Left renal cortex interstitium (tissue), 4 donors: ENCODE data around the gene M1AP. TPM values are rescaled to one million over a fixed set of nuclear protein-coding genes. Genes with fewer than 3 reads are reported as not detected.
"Not testable (repeated sequence)": the region's sequence is repeated elsewhere in the genome, so short reads cannot be mapped to it uniquely, and the experiment has no call there.

Experiments
- DNase-seq, 4 donors: peaks; one replicate each; pipeline ENCODE4 v3.0.0-alpha.2; 2013; ENCODE audit warnings: low read depth in 4 of 4, low spot score in 2 of 4, missing footprints in 1 of 4
- polyA plus RNA-seq, 4 donors: library from polyadenylated mRNA; unstranded; fragments of 120-200 nt; gene quantifications; one replicate each; pipeline ENCODE4 v1.2.1, GENCODE V29; 2013; ENCODE audit not compliant: insufficient read length in 4 of 4

The M1AP gene
- polyA plus RNA-seq, 4 donors: 0.43 to 1.5 (median 0.98) TPM

DNA sequence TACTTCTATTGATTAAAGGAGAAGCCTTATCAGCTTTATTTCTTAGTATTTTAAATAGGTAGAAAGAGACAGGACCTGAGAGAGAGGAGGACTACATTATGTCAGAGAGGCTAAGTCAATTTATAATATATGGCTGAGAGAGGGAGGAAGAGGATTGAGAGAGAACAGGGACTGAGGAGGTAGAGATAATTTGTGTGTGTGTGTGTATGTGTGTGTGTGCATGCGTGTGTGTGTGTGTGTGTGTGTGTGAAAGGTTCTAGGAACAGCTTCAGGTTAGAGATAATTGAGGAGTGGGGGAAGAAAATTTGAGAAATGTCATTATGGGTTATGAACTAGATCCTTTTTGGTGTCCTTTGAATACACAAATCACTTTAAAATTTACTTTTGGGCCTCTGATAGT lies 78.4 kb downstream of the M1AP start:
- no peak for DNase-seq

DNA sequence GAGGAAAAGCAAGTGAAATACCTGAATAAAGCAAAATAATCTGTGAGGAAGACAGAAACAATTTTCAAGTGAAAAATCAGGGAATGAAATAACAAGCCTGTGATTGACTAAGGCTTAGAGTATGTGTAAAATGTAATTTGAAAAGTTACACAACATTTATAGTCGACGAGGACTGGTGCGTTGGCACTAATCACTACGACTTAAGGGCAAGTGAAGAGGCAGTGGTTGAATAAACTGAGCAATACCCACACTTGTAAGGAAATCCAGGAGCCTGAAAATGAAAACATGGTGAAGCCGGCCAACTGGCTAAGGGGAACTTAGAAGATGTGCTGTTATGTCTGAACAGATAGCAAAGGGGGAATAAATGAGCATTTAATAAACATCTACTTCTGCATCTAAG lies 80.2 kb downstream of the M1AP start:
- DNase-seq: no peak

DNA sequence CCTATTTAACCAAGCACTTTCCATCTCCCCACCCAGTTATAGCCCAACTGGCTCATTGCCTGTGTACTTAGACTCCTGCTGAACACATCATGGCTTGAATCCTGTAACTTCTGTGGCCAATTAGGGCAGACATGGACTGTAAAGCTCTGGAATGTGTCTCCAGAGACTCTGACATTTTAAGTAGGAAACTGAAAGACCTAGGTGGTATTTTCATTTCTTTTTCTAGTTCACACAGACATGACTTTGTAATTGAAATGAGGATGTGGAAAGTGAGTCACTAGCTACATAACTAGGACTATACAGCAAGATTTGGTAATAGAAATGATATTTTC lies 81.4 kb downstream of the M1AP start:
- DNase-seq: no peak

DNA sequence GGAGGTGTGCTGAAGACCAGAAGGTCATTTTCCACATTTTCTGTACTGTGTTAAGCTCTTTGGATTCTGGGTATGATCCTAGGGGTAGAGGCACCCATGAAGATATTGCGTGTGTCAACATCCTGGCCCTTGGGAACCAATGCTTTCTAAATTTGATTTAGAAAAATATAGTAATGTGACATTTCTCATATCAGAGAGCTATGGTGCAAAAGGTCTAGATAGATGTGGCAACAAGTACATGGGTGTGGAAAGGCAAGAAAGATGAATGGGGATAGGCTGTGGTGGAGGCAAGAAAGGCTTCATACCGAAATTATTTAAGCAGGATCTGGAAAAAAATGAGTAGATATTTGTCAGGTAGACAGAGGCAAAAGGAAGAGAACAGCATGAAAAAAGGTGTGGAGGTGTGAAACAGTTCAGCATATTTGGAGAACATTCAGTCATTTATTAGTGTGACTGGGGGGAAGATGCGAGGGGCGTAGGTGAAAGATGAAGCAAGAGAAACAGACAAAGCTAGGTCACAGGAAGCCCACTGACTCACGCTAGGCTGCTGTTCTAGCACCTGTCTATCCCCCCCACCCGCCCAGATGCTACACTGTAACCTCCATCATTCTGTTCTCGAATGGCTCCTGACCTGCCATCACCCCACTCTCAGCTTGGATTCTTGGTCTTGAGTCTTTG lies 81.9 kb downstream of the M1AP start:
- DNase-seq: no peak

DNA sequence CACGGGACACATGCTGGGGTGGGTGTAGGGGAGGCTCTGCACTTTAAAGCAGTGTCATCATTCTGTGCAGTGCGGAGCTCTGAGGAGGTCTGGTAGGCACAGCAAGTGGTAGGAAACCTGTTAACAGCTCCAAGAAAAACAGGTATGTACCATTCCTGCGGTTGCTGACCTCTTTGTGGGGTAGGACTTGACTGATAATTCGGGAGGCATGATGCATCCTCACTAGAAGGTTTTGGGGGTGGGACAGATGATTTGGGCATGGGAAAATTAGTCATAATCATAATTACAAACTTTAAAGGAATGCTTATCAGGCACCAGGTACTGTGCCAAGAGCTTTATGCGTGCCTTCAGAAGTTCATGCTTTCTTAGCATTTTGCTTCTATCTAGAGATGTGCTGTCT lies 83.9 kb downstream of the M1AP start:
- DNase-seq: no peak

DNA sequence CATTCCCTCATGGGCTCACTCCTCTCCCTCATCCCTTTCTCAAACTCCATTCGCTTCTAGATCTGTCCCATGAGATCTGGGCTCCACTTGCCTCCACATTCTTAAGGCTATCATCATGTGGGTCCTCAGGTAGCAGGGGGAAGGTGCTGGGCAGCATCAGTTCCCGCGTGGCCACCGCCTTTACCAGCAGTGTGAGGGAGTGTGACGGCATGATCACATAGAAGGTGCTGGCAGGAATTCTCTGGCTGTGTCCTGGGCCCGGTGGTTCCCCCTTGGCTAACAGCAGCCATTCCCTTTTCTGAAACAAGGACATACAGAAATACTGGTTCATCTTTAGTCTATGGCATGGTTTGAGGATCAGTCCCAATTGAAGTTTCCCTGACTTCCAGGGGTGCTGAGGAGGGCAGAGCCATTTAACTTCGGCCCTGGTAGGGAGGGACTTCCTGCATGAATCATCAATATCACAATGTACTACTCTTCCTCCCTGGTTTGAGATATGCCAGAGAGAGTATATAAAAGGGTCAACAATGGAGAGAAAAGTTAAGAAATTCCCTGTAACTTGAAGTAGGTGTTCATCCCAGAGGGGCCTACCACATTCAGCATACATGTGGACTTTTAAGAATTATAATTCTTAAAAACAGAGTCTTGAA lies 85.9 kb downstream of the M1AP start:
- DNase-seq: no peak

DNA sequence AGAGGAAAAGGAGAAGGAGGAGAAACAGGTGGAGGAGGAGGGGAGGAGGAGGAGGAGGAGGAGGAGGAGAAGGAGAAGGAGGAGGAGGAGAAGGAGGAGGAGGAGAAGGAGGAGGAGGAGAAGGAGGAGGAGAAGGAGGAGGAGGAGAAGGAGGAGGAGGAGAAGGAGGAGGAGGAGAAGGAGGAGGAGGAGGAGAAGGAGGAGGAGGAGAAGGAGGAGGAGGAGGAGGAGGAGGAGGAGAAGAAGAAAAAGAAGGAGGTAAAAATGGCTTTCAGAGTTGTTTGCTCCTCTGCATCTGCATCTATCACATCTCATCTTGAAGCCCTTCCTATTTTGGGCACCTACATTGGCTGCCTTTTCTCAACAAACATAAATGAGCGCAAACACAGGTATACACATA lies 87.1 kb downstream of the M1AP start:
- DNase-seq: not testable (repeated sequence)

DNA sequence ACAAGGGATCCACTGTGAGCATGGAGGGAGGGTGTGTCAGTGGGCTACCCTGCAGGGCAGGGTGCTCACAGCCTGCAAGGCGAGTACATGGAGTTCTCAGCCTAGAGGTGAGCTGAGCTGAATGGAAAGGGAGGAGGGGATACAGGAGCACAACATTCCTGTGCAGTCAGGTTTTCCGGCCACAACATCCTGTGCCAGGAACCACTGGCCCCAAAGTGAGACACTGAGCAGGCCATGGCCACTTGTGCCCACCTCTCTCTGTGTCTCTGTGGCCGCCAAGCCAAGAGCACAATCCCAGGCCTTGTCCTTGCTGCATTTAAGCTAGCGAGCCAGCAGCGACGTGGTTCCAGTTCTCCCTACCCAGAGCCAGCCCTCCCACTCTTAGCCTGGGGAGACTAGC lies 87.5 kb downstream of the M1AP start:
- DNase-seq: no peak

DNA sequence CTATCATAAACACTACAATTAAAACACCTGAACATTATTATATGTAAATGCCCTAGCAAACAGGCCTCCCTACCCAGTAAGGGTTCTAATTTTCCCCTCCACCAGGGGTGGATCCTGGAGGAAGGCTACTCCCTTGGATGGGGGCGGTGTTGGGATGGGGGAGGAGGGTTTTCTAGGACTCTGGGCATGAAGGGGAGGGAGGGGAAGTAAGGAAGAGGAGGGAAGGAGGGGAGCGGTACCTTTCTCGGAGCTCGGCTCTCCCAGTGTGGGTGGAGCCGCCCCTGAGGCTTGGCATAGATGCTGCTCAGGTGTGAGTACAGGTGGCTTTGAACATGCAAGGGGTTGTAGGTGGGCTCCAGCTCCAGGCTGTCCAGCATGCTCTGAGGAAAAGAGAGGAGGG lies 88.2 kb downstream of the M1AP start:
- no peak for DNase-seq

DNA sequence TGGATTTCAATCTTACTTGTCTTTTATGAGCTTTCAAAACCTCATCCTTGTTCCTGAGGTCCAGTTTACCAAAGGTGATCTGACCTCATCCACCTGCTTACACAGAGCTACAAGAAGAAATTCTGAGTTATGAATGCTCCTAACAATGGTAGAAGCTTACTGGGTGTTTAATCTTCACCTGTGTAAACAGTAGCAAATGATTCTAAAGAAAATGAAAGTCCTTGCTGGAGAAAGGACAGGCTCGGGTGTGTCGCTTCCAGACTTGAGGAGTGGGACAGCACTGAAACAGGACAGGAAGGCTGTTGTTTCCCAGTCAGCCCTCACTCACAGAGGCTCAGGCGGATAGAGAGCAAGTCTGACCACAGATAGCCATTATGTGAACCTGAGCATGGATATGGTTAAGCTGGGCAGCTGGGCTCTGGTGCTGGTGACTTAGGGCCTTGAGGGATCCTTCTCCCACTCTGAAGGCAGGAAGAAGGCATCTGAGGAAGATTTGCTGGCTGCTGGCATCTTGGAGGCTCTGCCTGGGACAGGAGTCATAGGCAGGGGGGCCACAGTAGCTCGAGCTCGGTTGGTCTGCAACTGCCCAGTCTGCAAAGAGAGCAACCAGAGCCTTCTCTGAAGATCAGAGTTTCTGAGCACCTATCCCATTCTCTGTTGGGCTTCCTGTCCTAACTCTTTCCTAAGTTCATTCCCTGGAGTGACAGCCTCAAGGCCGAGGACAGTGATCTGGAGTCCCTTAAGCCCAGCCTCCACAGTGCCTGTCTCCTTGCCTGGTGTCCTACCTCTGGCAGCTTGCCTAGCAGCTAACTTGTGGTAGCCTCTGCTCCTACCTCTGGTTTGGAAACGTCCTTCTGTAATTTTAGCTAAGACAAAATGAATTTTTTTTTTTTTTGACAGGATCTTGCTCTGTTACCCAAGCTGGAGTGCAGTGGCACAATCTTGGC lies 89.6 kb downstream of the M1AP start:
- DNase-seq: no peak

DNA sequence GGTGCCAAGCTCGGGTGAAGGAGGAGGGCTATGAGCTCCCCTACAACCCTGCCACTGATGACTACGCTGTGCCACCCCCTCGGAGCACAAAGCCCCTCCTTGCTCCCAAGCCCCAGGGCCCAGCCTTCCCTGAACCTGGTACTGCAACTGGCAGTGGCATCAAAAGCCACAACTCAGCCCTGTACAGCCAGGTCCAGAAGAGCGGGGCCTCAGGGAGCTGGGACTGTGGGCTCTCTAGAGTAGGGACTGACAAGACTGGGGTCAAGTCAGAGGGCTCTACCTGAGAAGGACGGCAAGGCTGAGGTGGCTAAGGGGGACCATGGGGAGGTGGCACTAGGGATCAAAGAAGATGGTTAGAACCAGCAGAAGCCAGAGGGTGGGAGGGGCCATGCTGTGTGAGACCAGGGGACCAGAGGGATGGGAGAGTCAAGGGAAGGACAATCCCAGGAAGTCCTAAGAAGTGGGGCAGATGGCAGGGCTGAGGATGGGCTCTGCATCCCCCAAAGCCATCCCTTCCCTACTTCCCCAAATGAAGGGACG lies 91.2 kb downstream of the M1AP start:
- DNase-seq: no peak

DNA sequence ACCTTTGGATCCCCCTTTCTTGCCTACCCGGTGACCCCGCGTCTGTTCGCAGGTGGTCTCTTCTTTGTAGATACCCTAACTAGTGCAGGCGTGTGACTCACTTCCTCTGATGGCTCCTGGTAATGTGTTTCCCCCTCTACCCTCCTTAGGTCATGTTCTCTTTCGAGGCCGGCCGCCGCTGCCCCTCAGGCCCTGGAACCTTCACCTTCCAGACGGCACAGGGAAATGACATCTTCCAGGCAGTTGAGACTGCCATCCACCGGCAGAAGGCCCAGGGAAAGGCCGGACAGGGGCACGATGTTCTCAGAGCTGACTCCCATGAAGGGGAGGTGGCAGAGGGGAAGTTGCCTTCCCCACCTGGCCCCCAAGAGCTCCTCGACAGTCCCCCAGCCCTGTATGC lies 92.0 kb downstream of the M1AP start:
- DNase-seq: no peak

DNA sequence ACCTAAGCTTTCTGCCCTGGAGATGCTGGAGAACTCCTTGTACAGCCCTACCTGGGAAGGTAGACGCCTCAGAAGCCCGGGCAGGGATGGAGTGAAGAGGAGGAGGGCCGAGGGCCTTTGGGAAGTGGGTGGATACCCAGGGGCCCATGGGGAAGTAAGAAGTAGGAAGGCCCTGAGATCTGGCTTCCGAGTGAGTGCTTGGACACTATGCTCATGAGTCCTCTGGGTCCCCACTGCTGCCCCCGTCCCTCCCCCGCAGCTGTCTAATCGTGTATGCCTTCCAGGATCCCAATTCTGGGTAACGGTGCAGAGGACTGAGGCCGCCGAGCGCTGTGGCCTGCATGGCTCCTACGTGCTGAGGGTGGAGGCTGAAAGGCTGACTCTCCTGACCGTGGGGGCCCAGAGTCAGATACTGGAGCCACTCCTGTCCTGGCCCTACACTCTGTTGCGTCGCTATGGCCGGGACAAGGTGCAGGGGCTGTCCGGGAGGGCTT lies 92.5 kb downstream of the M1AP start:
- no peak for DNase-seq

DNA sequence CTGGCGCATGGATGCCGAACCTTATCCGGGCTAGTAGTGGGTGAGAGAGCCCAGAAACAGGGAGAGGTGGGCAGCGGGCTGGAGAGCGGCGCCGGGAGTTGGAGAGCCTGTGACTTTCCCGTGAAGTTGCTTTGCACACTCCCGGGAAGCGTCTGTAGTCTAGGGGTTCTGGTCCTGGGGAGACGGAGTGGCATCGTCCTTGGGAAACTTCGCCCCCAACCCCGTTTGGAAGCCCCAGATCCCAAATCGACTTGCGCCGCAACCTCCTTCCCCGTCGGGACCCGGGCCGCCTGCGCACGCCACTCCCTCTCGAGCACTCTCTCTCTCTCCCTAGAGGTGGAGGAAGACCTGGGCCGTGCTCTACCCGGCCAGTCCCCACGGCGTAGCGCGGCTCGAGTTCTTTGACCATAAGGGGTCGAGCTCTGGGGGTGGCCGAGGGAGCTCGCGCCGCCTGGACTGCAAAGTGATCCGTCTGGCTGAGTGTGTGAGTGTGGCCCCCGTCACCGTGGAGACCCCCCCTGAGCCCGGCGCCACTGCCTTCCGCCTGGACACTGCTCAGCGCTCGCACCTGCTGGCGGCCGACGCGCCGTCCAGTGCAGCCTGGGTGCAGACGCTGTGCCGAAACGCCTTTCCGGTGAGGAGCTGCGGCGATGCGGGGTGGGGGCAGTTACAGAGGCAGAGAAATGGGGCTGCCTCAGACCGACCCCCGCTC lies 93.2 kb downstream of the M1AP start:
- DNase-seq: no peak

DNA sequence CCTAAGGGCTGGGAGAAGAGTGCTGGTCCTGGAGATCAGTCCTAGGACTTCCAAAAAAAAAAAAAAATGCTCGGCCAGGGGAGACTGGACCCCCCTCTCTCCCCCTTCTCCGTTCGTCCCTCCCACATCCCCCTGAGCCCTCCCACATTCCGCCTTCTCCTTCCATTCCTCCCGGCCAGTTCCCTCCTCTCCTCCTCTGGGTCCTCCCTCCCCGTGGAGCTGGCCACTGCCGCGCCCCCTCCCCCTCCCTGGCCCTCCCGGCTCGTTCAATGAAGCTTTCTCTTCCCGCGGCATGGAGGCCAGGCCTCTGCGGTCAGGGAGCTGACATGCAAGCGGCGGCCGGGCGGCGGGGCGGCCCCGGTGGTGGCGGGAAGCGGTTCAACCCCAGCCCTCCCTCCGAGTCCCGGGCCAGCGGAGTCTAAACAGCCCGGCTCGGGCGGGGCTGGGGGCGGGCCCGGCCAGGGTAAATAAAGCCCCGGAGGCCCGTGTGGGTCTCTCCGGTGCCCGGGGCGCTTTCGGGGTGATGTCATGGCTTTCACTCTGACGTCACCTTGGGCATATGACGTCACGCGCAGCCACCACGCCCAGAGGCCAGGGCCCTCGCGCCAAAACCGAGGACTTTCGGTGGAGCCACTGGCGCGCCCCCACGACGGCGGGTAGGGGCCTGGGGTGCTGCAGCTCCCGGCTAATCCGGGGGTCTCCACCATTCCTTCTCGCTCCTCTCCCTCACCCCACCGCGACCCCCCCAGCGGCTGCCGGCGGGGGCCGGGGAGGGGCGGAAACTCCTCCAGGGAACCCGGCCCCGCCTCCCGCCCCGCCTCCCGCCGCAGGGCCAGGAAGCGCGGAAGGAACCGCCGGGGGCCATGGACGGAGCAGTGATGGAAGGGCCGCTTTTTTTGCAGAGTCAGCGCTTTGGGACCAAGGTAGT lies 94.0 kb downstream of the M1AP start, which contains the start of the genes DOK1 and LOXL3:
TSS of gene DOK1 (plus strand) at position 829 of the 928 bp plus-strand sequence. CDS start at position 864, 35 bp downstream.
TSS of gene LOXL3 (minus strand) at position 51 of the 928 bp plus-strand sequence. CDS start 1,308 bp downstream, outside the sequence.
- peak in 2 of 4 donors; percentile 80 to 88 for DNase-seq

DNA sequence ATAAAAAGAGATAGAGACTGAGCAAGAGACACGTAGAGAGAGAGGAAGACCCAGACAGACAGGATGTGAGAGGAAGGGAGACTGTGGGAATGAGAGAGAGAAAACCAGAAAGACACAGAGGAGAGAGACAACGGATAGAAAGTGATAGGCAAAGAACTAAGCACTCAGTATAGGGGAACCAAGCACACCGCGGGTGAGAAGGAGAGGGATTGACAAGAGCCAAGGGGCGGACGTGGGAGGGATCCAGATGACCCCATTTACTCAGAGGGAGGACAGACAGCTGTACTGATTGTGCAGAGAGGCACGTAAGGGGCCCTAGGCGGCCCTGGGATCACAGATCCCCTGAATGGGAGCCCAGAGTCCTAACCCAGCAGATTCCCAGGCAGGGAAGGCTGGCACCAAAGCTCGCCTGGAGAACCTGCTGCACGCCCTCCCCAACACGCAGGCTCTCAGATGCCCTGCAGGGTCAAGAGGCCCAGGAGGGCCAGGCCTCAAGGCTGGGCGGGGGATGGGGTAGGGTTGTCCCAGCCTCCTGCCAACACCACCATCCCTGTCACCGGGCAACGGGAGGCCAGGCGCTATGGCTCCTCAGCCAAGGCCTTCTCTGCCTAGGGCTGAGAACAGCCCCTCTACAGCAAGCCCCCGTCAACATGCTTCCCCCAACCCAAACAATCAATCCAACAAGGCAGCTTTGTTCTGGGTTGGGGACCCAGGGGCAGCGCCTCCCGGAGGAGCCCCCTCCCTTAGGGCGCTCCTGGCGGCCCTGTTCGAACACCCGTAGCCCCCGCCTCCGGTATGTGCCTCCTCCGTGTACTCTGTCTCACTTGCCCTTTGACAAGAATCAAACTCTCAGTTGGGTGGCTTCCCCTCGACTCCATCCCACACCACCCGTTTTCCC lies 95.0 kb downstream of the M1AP start:
- DNase-seq: no peak

DNA sequence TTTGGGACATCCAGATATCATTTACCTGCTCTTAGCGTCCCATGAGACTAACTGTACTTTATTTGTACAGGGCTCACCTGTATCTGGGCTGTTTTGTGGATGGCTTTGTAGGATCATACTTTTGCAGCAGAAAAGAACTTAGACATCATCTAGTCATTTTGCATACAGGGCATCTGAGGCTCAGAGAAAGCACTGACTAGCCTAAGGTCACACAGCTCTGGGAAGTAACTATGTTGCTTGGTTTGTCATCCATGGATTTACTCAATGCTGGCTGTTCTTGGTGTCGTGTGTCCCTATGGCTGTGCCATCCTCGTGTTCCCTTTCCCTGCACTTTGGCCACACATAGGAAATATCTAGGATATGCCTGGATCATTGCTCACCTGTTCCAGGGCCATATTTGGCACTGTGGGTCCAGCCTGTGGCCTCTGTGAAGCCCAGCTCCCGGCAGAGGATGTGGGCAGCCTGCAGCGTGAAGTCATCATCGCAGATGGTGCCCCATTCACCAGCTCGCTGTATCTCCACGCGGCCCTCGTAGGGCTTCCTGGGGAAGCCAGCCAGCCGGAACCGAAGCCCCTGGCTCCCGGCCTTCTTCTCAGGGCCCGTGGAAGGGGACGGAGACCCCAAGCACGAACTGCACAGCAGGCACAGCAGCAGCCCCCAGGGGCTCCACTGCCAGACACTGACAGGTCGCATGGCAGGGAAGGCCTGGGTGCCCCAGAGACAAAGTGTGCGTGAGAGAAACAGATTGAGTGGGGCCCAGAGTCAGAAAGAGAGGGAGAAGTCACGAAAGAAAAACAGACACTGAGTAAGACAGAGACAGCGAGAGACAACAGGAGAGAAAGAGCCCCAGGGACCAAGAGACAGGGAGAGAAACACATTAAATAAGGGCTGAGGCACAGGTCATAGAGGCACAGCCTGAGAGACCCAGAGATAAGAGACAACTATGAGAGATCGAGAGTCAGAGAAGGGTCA lies 95.9 kb downstream of the M1AP start:
- DNase-seq: no peak
